K562 (cell line): ENCODE measurements around the gene SBK1. TPM values are rescaled to one million over a fixed set of nuclear protein-coding genes. Genes with fewer than 3 reads are reported as not detected.

Experiments used
- ATAC-seq: fragments of 200-7000 bp; cut with Tn5 transposase; 3 replicates; pipeline ENCODE4 v1.9.1; 2020; ENCODE audit warnings: moderate library complexity
- BruUV-seq: library from RNA; stranded (reverse); fragments of 400-500 nt; replicated peaks from 2 replicates; lab custom pipeline; 2021; lab: Mats Ljungman, UMichigan
- CTCF ChIA-PET: fragments of 300-600 bp; formaldehyde crosslinking; extraction: SDS; loops from one replicate; lab custom pipeline; 2021; ENCODE audit warnings: low intra/inter-chr PET ratio; lab: Yijun Ruan, JAX
- POLR2A ChIA-PET: fragments of 300-600, 350-650 bp; sonication (Branson Sonifier 250); formaldehyde crosslinking; extraction: SDS; loops from one replicate; lab custom pipeline; 2021; ENCODE audit warnings: antibody characterized with exemption, inconsistent platforms; lab: Yijun Ruan, JAX
- DNase-seq, 4 experiments: peaks; one replicate each; pipeline versions ENCODE4 v3.0.0 to v3.0.0-alpha.2; 2011 to 2018; ENCODE audit warnings: low spot score in 3 of 4, mixed read lengths in 3 of 4; ENCODE audit errors: extremely low read depth in 1 of 4
- FAIRE-seq: peaks from 2 replicates; lab custom pipeline; 2011; peaks lifted over from hg19 to GRCh38; lab: Jason Lieb, UNC
- H2AFZ ChIP-seq: 2 replicates; pipeline ENCODE4 v1.6.0; 2011; ENCODE audit warnings: low read depth, low read length, control low read depth, inconsistent platforms
- H3K27ac ChIP-seq: fragments of 200-600 bp; 3 replicates; pipeline ENCODE4 v1.8.0; 2011; ENCODE audit warnings: low read depth, mild to moderate bottlenecking, control low read depth, inconsistent platforms, low read length, moderate library complexity, mixed read lengths; ENCODE audit errors: extremely low read depth
- H3K27me3 ChIP-seq, 2 experiments: fragments of 300-600 bp in 1 of 2; 2 replicates in 1 of 2; 3 replicates in 1 of 2; pipeline versions ENCODE4 v1.6.0 to v1.8.0; 2011; ENCODE audit warnings: inconsistent platforms in 2 of 2, low read length in 2 of 2, mild to moderate bottlenecking in 1 of 2, mixed read lengths in 1 of 2, moderate library complexity in 1 of 2; ENCODE audit not compliant: control insufficient read depth in 2 of 2, insufficient read depth in 2 of 2
- H3K36me3 ChIP-seq: fragments of 300-600 bp; 3 replicates; pipeline ENCODE4 v1.8.0; 2011; ENCODE audit warnings: mild to moderate bottlenecking, low read length, inconsistent platforms; ENCODE audit not compliant: control insufficient read depth, insufficient read depth
- H3K4me1 ChIP-seq, 2 experiments: fragments of 200-600 bp in 1 of 2; replicated peaks in 1 of 2; 2 replicates in 1 of 2; 3 replicates in 1 of 2; pipeline versions ENCODE4 v1.5.1 to v1.8.0; 2011; ENCODE audit warnings: inconsistent platforms in 2 of 2, low read length in 2 of 2, mild to moderate bottlenecking in 1 of 2, mixed read lengths in 1 of 2, moderate library complexity in 1 of 2; ENCODE audit not compliant: control insufficient read depth in 2 of 2, insufficient read depth in 2 of 2
- H3K4me2 ChIP-seq: 2 replicates; pipeline ENCODE4 v1.6.1; 2011; ENCODE audit warnings: low read length, control low read depth, inconsistent platforms, mixed read lengths; ENCODE audit not compliant: insufficient read depth
- H3K4me3 ChIP-seq: fragments of 200-600 bp; sonication (generic), shearing (Covaris generic); 2 replicates; pipeline ENCODE4 v1.5.1; 2016; ENCODE audit warnings: control low read depth, inconsistent platforms
- H3K79me2 ChIP-seq: fragments of 200-600 bp; 3 replicates; pipeline ENCODE4 v1.8.0; 2011; ENCODE audit warnings: low read length, inconsistent platforms; ENCODE audit not compliant: control insufficient read depth, insufficient read depth
- H3K9ac ChIP-seq, 2 experiments: 2 replicates each; pipeline versions ENCODE4 v1.6.0 to v1.6.1; 2011; ENCODE audit warnings: low read depth in 2 of 2, low read length in 2 of 2, control low read depth in 1 of 2, inconsistent platforms in 1 of 2, mild to moderate bottlenecking in 1 of 2, mixed read lengths in 1 of 2; ENCODE audit not compliant: insufficient read depth in 1 of 2
- H3K9me1 ChIP-seq: one replicate; pipeline ENCODE4 v1.6.0; 2011; ENCODE audit warnings: inconsistent platforms, mild to moderate bottlenecking, low read length, moderate library complexity; ENCODE audit not compliant: control insufficient read depth, insufficient read depth
- H3K9me3 ChIP-seq: replicated peaks from 2 replicates; pipeline ENCODE4 v1.5.1; 2011; ENCODE audit warnings: low read depth, low read length, inconsistent platforms; ENCODE audit not compliant: control insufficient read depth, insufficient read depth
- H4K20me1 ChIP-seq: replicated peaks from 2 replicates; pipeline ENCODE4 v1.6.1; 2011; ENCODE audit warnings: low read length, inconsistent platforms, mixed read lengths; ENCODE audit not compliant: control insufficient read depth, insufficient read depth
- CCAR2 ChIP-seq: fragments of 200-400 bp; formaldehyde crosslinking; IDR thresholded peaks from 2 replicates; pipeline ENCODE4 v1.6.1; 2017; ENCODE audit warnings: mild to moderate bottlenecking, low read depth, low read length
- CLOCK ChIP-seq: fragments of 250-450 bp; sonication (Bioruptor Pico); IDR thresholded peaks from 2 replicates; pipeline ENCODE4 v1.4.0; 2020; ENCODE audit warnings: mild to moderate bottlenecking, moderate library complexity, borderline replicate concordance
- E4F1 ChIP-seq: fragments of 250-450 bp; sonication (Bioruptor Pico); IDR thresholded peaks from 2 replicates; pipeline ENCODE4 v1.5.0; 2021; ENCODE audit warnings: mild to moderate bottlenecking, borderline replicate concordance
- FOXK2 ChIP-seq, 2 experiments: fragments of 450-650 bp; IDR thresholded peaks in 1 of 2; conservative IDR thresholded peaks in 1 of 2; 2 replicates each; pipeline ENCODE4 v1.6.1; 2016; ENCODE audit warnings: low read depth in 2 of 2, mild to moderate bottlenecking in 1 of 2
- GTF2F1 ChIP-seq: IDR thresholded peaks from 2 replicates; pipeline ENCODE4 v1.6.1; 2011; ENCODE audit warnings: low read depth, low read length, improper control_type of control experiment
- MYNN ChIP-seq, 2 experiments: sonication (generic); formaldehyde crosslinking in 1 of 2; IDR thresholded peaks; 2 replicates each; pipeline versions ENCODE4 v1.5.0 to v1.6.1; 2016 to 2020; ENCODE audit warnings: antibody characterized with exemption in 1 of 2, missing genetic modification reagents in 1 of 2
- NFATC3 ChIP-seq: fragments of 450-650 bp; IDR thresholded peaks from 2 replicates; pipeline ENCODE4 v1.6.1; 2017; ENCODE audit warnings: mild to moderate bottlenecking
- SRF ChIP-seq, 2 experiments: fragments of 250-450, 450-650 bp in 1 of 2; sonication (Bioruptor Pico) in 1 of 2; sonication (generic) in 1 of 2; formaldehyde crosslinking; IDR thresholded peaks; 2 replicates each; pipeline versions ENCODE4 v1.5.0 to v1.5.1; 2020 to 2022; ENCODE audit warnings: mild to moderate bottlenecking in 1 of 2, missing genetic modification reagents in 1 of 2
- TBP ChIP-seq: optimal IDR thresholded peaks from 2 replicates; pipeline ENCODE3; 2011; ENCODE audit warnings: low read depth, low read length, improper control_type of control experiment
- ZFX ChIP-seq: sonication (generic); formaldehyde crosslinking; IDR thresholded peaks from 2 replicates; pipeline ENCODE4 v1.8.0; 2022; ENCODE audit warnings: mild to moderate bottlenecking, missing genetic modification reagents, moderate library complexity
- ZNF274 ChIP-seq: IDR thresholded peaks from 2 replicates; pipeline ENCODE4 v1.6.1; 2011; ENCODE audit warnings: low read depth, mild to moderate bottlenecking, low read length, moderate library complexity, borderline replicate concordance
- ZNF280B ChIP-seq: fragments of 250-450 bp; sonication (Bioruptor Pico); IDR thresholded peaks from 2 replicates; pipeline ENCODE4 v1.5.1; 2021; ENCODE audit warnings: mild to moderate bottlenecking
- ZNF311 ChIP-seq: fragments of 250-450 bp; sonication (Bioruptor Pico); IDR thresholded peaks from 2 replicates; pipeline ENCODE4 v1.4.0; 2020; ENCODE audit warnings: mild to moderate bottlenecking, moderate library complexity
- ZNF324 ChIP-seq: fragments of 250-450 bp; sonication (Bioruptor Pico); IDR thresholded peaks from 2 replicates; pipeline ENCODE4 v1.4.0; 2020; ENCODE audit warnings: mild to moderate bottlenecking
- ZNF511 ChIP-seq: sonication (generic); formaldehyde crosslinking; IDR thresholded peaks from 2 replicates; pipeline ENCODE4 v1.8.0; 2022; ENCODE audit warnings: mild to moderate bottlenecking, missing genetic modification reagents
- WGBS: fragments of 100-300 bp; shearing (Covaris generic); methylation state at CpG from one replicate; pipeline ENCODE4 v1.1.6; 2016; ENCODE audit warnings: low coverage, mixed read lengths; ENCODE audit not compliant: insufficient coverage; ENCODE audit errors: missing lambda C conversion rate; 5-methylcytosine and 5-hydroxymethylcytosine counted together
- in situ Hi-C: fragments of 300-500 bp; cut with MboI; formaldehyde crosslinking; loops from 4 replicates; pipeline ENCODE4 v1.15.0; 2018; ENCODE audit warnings: inconsistent platforms, mixed read lengths
- intact Hi-C: fragments of 100-400 bp; cut with micrococcal nuclease; formaldehyde crosslinking; loops from 2 replicates; pipeline ENCODE4 v1.14.2; 2022
- polyA plus RNA-seq, 8 experiments: library from polyadenylated mRNA; depleted of rRNA in 4 of 8; stranded (reverse) in 5 of 8; unstranded in 3 of 8; fragments of >200 nt; fragmentation: Nextera tagmentation in 2 of 8; fragmentation: Illumina TruSeq in 1 of 8; extraction: Ambion mirVana in 2 of 8; extraction: Trizol in 1 of 8; gene quantifications; 2 replicates each; pipeline versions ENCODE4 v1.2.1 to v1.2.3, GENCODE V29; 2011 to 2014; ENCODE audit warnings: inconsistent platforms in 1 of 8, missing spikeins in 1 of 8
- total RNA-seq, 7 experiments: library from RNA; depleted of rRNA in 6 of 7; stranded (reverse); fragments of >200 nt in 6 of 7; fragmentation: Illumina TruSeq in 2 of 7; extraction: Trizol in 2 of 7; gene quantifications; 2 replicates each; pipeline versions ENCODE4 v1.2.1 to v1.2.3, GENCODE V29; 2011 to 2021; ENCODE audit warnings: low replicate concordance in 1 of 7

The SBK1 gene
- total and polyA plus RNA-seq, 9 of the 15 experiments (the other 6 are each of a cell fraction or from before 2014, with no cell fraction given), result 0.01 to 0.07 (median 0.03) TPM; not detected in 6

- in situ Hi-C loops, result no loop called here
- Histone ChIP-seq H3K9me3 (no peaks in the 10 kb centered on the region), H3K27me3 (peaks cover 0 to 3% of the 10 kb centered on the region in 2 experiments; a peak in 1 of 5 replicates), H3K4me1 (peaks cover 0 to 29% of the 10 kb centered on the region in 2 experiments; a peak in 2 of 5 replicates), H3K27ac (no peak overlapping the region), H3K9ac (peak overlapping the region in 1 of 2 experiments; percentile 27; a peak in 1 of 4 replicates), H4K20me1 (no peaks in the 10 kb centered on the region; the same call in 1 of the 2 replicates), H2AFZ (no peak overlapping the region), H3K4me3 (no peak overlapping the region), H3K9me1 (no peaks in the 10 kb centered on the region), H3K36me3 (no peaks in the 10 kb centered on the region), H3K4me2 (no peak overlapping the region), H3K79me2 (no peaks in the 10 kb centered on the region)
- ChIA-PET POLR2A (no interaction called here), CTCF (interaction anchor here (2.2 kb wide), 1 partner anchor 224 kb away, joined by 13 read pairs; no protein-coding TSS in a partner anchor)
- ATAC-seq (no peak), DNase-seq (no peak), FAIRE-seq (no peak)
- WGBS, result 44% methylated on average over 5 of the region's 5 CpGs
- intact Hi-C loops, result no loop called here
- no TSS peak for BruUV-seq
- TF ChIP-seq FOXK2 (conservative IDR thresholded peaks at IDR 0.05 in 1 of 2, IDR thresholded peaks at IDR 0.05 in 1 of 2; ENCODE audit: low read depth in 2 of 2) (no peak), ZNF324 (CRISPR knock-in tag) (no peak), ZNF280B (CRISPR knock-in tag) (no peak), CCAR2 (no peak), CLOCK (CRISPR knock-in tag) (no peak), TBP (no peak), ZNF274 (no peak), ZNF311 (CRISPR knock-in tag) (no peak), SRF (CRISPR knock-in tag; IDR thresholded peaks at IDR 0.05) (no peak), ZFX (no peak), NFATC3 (no peak), E4F1 (CRISPR knock-in tag) (no peak), ZNF511 (CRISPR knock-in tag) (no peak), GTF2F1 (no peak), MYNN (IDR thresholded peaks at IDR 0.05) (no peak), MYNN (CRISPR knock-in tag; IDR thresholded peaks at IDR 0.05) (no peak)
These were observed 32.0 kb downstream of the SBK1 start for GRCh38 chr16:28324235-28324886.
